ENCODE data around the gene SLC41A2.
"Not testable (repeated sequence)": the region's sequence is repeated elsewhere in the genome, so short reads cannot be mapped to it uniquely, and the experiment has no call there.

The SLC41A2 gene, protein sequence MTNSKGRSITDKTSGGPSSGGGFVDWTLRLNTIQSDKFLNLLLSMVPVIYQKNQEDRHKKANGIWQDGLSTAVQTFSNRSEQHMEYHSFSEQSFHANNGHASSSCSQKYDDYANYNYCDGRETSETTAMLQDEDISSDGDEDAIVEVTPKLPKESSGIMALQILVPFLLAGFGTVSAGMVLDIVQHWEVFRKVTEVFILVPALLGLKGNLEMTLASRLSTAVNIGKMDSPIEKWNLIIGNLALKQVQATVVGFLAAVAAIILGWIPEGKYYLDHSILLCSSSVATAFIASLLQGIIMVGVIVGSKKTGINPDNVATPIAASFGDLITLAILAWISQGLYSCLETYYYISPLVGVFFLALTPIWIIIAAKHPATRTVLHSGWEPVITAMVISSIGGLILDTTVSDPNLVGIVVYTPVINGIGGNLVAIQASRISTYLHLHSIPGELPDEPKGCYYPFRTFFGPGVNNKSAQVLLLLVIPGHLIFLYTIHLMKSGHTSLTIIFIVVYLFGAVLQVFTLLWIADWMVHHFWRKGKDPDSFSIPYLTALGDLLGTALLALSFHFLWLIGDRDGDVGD

DNA sequence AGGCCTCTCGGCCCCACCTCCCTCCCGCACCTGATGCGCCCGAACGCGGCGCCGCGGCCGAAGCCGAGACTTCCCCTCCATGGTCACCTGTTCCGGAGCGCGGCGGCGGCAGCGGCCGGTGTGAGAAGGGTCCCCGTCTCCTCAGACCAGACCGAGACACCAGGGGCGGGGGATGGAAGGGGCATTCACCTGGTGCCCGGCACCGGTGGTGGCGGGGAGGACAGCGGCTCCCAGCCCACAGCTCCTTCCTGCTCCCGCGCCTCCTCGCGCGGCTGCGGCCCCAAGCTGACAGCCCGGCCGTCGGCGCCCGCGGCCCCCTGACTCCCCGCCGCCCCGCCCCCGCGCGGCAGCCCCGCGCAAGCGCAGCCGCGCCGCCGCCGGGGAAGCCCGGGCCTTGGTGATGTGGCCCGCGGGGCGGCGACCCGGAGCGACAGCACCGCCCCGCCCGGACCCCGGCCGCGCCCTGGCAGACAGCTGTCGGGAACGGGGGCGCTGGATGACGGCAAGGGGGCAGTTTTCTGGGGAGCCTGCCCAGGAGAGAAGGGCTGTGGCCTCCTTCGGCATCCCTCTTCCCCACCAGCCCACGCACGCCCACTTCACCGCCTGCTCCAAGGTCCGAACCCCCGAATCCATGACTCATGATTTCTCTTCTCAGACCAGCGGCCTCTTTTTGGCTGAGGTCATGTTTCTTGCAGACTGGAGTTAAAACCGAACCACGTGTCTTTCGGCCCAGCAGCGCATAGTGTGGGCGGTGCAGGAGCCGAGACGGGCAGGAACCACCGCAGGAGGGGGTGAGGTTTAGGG lies at the start of gene SLC41A2:
Gene SLC41A2, minus strand, starts transcription at position 290 of the 804 bp plus-strand sequence. CDS start 29,763 bp downstream, outside the sequence.
- DNase-seq (ENCODE audit: low read depth): peak; percentile 45

DNA sequence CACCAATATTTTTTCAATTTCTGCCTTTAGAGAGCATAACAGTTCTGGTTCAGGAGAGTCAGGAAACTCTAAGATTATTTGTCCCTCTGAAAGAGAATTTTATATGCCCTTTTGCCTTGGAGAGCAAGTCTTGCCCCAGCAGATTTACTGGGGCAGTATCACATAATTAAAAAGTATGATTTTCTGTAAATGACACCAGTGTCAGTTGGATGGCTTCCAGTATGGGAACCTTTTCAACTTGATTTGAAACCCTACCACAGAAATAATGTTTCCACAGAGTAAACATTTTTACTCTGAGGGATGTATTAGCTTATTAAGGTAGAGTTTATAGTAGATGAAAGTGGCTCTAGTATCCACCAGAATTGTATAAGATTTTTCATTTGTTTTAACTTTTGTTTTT lies 43.4 kb upstream of the SLC41A2 start:
- DNase-seq (ENCODE audit: low read depth): no peak

DNA sequence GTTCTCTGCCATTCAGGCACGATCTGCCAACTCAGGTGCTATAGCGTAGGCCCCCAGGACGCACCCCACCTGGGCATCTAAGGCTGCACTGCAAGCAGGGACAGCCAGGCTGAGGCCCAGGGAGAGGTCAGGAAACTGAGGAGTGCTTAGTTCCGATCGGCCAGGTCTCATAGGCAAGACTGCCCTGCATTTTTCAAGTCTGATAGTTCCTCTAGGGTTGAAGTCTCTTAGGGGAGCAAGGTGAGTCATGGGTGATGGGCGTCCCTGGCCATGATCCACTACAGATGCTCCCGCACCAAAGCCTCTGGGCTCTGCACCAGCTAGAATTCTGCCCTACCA lies 41.2 kb upstream of the SLC41A2 start:
- DNase-seq (ENCODE audit: low read depth): no peak

DNA sequence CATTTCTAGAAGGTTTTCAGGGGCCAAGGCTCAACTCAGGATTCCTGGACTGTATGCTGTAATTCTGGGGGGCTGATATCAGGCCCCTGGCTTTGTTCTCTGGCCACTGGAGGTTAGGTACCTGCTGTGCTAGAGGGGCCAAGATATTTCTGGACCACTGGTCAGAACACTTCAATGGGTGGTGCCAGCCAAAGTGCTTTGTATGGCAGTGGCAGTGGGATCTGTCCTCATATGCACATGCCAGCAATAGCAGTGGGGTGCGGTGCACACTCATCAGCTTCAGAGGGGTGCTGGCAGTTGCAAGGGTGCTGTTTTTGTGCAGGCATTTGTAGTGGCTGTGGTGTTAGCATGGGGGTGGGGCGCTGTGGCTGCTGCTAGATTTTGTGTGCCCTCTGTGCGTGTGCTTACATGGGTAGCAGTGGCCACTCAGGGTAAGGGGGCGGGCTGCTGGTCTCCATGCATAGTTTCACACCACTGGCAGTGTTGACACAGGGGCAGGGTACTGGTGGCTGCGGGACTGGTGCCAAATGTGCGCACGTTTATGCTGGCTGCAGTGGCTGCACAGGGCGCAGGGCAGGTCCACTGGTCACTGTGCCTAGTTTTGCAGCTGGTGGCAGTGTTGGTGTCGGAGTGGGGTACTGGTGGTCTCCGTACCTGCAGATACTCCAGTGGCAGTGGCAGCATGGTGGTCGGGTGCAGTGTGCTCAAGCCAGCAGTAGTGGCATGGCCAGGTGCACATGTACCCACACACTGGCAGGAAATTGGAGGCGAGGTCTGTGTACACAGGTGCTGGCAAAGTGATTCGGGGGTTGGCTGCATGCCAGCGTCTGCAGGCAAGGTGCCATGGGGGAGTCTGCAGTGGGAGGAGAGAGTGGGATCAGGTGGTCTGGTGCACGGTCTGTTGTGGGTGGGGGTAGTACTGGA lies 40.6 kb upstream of the SLC41A2 start:
- DNase-seq (ENCODE audit: low read depth): no peak

DNA sequence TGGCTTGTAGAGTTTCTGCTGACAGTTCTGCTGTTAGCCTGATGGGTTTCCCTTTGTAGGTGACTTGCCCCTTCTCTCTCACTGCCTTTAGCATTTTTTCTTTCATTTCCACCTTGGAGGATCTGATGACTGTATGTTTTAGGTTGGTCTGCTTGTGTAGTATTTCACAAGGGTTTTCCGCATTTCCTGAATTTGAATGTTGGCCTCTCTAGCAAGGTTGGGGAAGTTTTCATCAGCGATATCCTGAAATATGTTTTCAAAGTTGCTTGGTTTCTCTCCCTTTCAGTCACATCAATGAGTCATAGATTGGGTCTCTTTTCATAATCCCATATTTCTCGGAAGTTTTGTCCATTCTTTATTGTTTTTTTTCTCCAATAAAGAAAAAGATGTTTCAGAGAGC lies 39.5 kb upstream of the SLC41A2 start:
- no peak for DNase-seq (ENCODE audit: low read depth)

DNA sequence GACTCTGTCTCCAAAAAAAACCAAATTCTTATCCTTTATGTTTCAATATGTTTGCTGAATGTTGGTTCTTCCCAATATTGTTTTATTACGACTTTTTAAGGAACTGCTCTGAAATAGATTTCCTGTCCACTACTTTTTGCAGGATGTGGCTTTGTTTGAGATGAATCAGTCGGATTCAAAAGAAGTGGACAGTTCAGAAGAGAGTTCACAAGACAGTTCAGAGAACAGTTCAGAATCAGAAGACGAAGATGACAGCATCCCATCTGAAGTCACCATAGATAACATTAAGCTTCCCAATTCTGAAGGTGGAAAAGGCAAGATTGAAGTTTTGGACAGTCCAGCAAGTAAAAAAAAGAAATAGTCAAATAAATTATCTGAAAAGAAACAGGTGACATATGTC lies 36.2 kb upstream of the SLC41A2 start:
- DNase-seq (ENCODE audit: low read depth): no peak

DNA sequence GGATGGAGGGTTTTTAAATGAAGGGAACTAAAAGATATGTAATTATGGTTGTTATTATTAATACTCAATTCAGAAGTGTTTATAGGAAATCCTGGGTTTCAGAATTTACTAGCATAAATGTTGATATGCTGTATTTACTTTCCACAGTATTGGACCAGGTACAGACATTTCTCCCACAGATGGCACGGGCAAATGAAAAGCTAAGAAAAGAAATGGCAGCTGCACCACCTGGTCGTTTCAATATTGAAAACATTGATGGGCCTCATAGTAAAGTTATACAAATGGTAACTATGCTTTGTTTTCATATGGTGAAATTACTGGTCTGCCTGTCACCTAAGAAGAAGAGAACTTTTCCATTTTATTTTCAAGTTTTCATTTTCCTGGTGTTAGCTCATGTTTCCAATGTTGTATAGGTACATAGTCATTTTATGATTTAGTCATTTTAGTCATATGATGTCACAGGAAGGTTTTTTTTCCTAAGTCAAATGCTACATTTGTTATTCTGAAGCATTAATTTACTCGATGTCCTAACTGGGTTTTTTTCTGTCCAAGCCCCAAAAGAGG lies 33.6 kb upstream of the SLC41A2 start:
- no peak for DNase-seq (ENCODE audit: low read depth)

DNA sequence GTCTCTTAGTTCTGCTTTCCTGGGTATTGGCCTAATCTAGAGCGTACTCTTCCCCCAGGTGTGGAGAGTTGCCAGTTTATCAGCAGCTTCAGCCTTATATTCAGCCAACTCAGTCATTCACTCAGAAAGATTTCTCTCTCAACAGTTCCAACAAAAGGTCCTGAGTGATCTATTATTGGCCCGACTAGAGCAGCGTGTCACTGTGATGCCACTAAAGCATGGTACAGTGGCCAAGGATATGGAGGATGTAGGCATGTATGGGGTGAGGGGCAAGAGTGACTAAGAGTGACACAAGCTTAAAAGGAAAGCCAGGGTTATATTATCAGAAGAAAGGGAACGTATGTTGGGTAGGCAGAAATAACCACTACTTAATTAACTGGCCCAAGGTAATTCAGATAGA lies 32.9 kb upstream of the SLC41A2 start:
- no peak for DNase-seq (ENCODE audit: low read depth)

DNA sequence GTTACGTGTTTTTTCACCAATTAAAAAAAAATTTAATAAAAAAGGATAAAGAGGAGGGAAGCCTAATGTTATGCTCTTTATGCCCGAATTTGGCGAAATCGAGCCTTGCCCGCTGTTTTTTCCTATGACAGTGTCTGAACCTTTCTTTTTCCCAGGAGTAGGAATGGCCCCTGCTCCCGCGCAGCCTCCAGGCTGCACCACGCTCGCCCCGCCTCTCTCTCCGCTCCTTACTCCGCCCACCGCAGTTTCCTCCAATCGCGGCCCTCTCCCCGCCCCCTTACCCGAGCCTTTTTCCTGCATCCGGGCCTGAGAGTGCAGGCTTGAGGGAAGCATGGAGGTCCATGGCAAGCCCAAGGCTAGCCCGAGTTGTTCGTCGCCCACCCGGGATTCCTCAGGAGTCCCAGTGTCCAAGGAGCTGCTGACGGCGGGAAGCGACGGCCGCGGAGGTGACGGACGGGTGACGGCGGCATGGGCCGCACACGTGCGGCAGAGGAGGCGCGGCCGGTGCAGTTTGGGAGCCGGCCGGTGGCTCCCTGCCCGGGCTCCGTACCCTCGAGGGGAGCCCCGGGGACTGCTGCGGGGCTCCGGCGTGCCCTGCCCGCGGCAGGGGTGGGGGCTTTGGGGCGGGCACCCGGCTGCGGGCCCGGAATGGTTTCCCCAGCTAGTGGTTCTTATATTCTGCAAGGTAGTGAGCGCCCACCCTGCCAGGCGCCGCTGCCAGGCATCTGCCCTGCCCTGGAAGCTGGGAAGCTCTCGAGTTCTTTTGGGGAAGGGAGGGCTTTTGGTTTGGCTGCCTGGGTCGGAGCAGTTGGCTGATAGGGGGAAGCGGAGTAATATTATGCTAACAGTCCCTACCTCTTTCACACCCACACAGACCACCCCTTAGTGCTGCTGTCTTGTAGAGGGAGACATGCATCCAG lies 28.2 kb upstream of the SLC41A2 start, which contains the start of gene NOPCHAP1:
Gene NOPCHAP1, plus strand, starts transcription at position 295 of the 920 bp plus-strand sequence. Its CDS starts 37 bp downstream, at position 332.
- peak; percentile 73 for DNase-seq (ENCODE audit: low read depth)

DNA sequence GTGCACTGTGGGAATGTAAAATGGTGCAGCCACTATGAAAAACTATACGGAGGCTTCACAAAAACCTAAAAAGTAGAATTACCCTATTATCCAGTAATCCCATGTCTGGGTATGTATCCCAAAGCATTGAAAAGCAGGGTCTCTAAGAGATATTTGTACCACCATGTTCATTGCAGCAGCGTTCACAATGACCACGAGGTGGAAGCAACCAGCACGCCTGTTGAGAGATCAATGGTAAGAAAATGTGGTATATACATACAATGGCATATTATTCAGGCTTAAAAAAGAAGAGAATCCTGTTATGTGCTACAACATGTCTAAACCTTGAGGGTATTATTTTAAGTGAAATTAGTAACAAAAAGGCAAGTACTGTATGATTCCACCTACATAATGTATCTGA lies 27.1 kb upstream of the SLC41A2 start:
- DNase-seq (ENCODE audit: low read depth): no peak

DNA sequence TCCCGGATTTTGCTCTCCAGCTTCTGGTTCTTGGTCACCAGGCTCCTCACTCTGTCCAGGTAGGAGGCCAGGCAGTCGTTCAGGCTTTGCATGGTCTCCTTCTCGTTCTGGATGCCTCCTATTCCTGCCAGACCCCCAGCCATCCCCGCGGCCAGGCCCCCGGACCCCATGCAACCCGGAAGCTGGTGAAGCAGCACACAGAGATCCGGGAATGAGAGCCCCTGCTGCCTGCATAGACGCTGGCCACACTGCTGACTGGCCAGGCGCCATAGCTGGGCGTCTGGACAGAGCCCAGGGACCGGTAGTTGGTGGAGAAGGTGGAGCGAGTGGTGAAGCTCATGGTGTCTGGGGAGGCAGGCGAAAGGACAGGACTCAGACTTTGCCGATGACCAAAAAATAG lies 19.6 kb upstream of the SLC41A2 start:
- DNase-seq (ENCODE audit: low read depth): not testable (repeated sequence)

DNA sequence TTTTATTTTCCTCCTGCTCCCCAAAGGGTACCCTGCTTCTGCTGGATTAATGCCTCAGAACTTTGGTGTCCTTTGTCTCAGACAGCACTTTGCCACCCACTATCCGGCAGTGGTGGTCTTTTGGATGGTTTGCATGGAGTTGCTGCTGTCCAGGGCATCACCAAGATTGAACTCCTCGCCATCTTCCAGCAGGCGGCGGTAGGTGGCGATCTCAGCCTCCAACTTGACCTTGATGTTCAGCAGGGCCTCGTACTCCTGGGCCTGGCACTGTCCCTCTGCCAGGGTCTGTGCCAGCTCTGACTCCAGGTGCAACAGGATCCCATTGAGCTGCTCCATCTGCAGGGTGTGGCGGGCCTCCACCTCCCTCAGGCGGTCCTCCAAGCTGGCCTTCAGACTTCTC lies 18.6 kb upstream of the SLC41A2 start:
- DNase-seq (ENCODE audit: low read depth): no peak

DNA sequence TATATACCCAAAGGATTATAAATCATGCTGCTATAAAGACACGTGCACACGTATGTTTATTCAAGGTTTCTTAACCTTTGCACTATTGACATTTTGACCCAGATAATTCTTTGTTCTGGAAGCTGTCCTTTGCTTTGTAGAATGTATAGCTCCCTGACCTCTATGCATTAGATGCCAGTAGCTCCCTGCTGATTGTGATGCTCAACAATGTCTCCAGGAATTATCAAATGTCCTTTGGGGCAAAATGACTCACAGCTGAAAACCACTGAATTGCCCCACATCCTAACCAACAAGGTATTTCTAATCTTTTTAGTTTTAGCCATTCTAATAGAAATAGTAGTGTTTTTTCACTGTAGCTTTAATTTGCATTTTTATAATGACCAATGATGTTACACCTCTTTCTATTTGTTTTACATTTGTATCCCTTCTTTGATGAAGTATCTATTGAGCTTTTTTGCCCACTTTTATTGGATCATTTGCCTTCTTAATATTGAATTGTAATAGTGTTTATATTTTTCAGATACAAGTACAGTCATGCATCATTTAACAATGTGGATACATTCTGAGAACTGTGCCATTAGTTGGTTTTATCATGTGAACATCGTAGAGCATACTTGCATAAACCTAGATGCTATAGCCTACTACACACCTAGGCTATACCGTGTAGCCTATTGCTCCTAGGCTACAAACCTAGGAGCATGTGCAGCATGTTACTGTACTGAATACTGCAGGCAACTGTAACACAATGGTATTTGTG lies 17.7 kb upstream of the SLC41A2 start:
- DNase-seq (ENCODE audit: low read depth): no peak

DNA sequence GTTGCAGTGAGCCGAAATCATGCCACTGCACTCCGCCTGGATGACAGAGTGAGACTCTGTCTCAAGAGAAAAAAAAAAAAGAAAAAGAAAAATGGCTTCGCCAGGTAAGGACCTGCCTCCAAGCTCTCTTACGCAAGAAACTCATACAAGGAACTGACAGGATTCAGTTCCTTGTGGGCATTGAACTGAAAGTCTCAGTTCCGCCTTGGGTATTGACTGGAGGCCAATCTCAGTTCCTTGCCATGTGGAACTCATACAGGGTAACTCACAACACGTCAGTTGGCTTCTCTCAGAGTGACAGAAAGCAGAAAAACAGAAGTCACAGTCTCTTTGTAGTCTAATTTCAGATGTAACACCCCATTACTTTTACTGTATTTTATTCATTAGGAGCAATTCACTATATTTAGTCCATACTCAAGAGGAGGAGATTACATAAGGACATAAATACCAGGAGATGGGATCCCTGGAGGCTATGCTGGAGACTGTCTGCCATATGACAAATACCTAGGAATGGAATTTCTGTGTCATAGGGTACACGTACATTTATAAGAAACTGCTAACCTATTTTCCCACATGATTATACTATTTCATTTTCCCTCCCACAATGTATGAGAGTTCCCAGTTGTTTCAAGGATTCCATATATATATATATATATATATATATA lies 16.7 kb upstream of the SLC41A2 start:
- no peak for DNase-seq (ENCODE audit: low read depth)

DNA sequence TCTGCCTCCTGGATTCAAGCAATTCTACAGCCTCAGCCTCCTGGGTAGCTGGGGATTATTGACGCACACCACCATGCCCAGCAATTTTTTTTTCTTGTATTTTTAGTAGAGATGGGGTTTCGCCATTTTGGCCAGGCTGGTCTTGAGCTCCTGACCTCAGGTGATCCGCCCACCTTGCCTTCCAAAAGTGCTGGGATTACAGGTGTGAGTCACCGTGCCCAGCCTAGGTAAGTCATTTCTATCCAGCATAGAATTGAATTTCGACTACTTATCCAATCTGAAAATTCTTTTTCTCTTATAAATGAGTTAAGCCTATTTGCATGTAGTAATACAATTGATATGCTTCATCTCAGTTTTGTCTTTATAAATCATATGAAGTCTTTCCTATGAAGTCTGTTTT lies 15.2 kb upstream of the SLC41A2 start:
- no peak for DNase-seq (ENCODE audit: low read depth)

DNA sequence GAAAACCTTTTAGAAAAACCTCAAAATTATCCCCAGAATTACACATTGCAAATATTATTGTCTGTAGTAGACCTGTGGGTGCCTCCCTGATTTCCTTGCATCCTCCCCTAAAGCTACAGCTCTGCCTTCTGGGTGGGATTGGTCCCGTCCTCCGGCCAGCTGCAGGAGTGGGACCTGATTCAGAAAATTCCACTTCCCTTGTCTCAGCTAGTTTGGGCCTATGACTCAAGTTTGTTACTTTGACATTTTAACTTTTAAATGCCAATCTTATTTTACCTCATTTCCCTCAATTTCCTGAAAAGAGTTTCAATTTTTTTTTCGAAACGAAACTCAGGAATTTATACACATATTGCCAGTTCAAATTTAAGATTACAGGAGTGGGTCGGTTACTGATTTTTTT lies 13.2 kb upstream of the SLC41A2 start:
- no peak for DNase-seq (ENCODE audit: low read depth)

DNA sequence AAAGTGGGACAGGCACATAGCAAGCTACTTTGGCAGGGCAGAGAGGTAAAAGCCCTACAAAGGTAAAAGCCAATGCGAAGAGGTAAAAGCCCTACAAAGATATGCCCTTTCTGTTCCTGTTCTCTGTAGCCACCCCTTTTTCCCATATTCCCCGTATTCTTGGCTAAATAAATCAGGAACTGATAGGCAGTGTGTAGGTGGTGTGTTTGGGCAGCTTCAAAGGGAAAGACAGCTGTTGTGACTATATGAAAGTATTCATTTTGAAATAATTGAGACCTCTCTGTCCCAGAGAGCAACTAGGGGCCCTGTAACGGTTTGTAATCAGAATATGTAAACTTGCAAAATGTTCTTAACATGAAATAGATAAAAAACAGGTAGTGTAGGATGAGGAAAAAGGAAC lies 11.3 kb upstream of the SLC41A2 start:
- DNase-seq (ENCODE audit: low read depth): no peak

DNA sequence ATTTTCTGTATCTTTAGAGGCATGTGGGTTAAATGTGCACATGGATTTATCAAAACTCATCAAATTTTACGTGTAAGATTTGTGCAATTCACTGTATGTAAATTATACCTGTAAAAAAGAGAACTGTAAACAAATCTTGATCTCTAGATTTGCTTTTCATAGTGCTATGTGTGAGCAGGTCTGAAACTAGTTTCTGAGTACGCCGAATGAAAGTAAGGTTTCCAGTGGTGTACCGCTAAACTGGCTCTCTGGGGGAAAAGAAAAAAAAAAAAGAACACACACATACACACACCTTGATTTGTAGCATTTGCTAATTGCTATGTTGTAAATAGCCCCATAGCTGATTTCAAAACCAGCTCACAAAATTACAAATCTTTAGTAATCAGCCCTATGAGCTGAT lies 8.6 kb upstream of the SLC41A2 start:
- no peak for DNase-seq (ENCODE audit: low read depth)

DNA sequence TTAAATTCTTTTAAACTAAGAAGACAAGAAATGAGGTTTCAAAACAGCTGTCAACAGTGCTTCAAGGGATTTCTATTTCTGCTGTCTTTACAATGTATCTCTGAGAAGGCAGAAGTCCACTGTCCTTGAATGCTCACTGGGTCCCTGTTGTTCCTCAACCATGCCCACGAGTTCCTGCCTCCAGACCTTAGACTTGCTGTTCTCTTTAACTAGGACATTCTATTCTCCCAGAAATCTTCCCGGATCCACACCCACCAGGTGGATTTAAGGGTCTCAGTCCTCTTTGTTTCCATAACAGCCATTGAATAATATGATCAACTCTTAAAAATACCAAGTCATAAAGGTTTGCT lies 6.7 kb upstream of the SLC41A2 start:
- DNase-seq (ENCODE audit: low read depth): no peak
